ENCODE data around the gene CPNE8.

- TF ChIP-seq CTCF (conservative IDR thresholded peaks at IDR 0.05 in 1 of 2, IDR thresholded peaks at IDR 0.05 in 1 of 2; ENCODE audit: extremely low read depth in 1 of 2, insufficient read depth in 1 of 2, low read depth in 1 of 2, low read length in 2 of 2), result no peak
- no peak for TF ChIP-seq EZH2 (IDR thresholded peaks at IDR 0.05; ENCODE audit: borderline replicate concordance, low read length)
Observed at GRCh38 chr12:38744041-38744440, 161.3 kb downstream of the CPNE8 start.
